ENCODE results near the gene LRRK1. TPM values are rescaled to one million over a fixed set of nuclear protein-coding genes. Genes with fewer than 3 reads are reported as not detected.

Gene LRRK1
- polyA plus RNA-seq, 2 of the 4 experiments (the other 2 are of a cell fraction), result 12.2 to 17.7 TPM

- 88% methylated on average over 7 of the region's 7 CpGs for WGBS (ENCODE audit: missing lambda C conversion rate)
- DNase-seq (ENCODE audit: low read depth in 1 of 2, low spot score in 1 of 2) (no peak), ATAC-seq (no peak), FAIRE-seq (no peak)
- Histone ChIP-seq H3K27ac (no peak overlapping the region), H3K4me3 (no peak overlapping the region), H3K4me1 (no peaks in the 10 kb centered on the region), H3K4me2 (no peak overlapping the region), H3K9me3 (no peaks in the 10 kb centered on the region)
- POLR2A ChIA-PET, result no interaction called here
- TF ChIP-seq POLR2A (IDR thresholded peaks at IDR 0.05; ENCODE audit: low read length) (no peak), ZNF302 (CRISPR knock-in tag; IDR thresholded peaks at IDR 0.05) (no peak), HMGXB4 (CRISPR knock-in tag; IDR thresholded peaks at IDR 0.05; ENCODE audit: borderline replicate concordance) (no peak), EP300 (IDR thresholded peaks at IDR 0.05) (no peak), BHLHE40 (IDR thresholded peaks at IDR 0.05; ENCODE audit: low read depth, low read length) (no peak), TP53 (CRISPR knock-in tag; IDR thresholded peaks at IDR 0.05) (no peak), RAD21 (conservative IDR thresholded peaks at IDR 0.05 in 1 of 2, IDR thresholded peaks at IDR 0.05 in 1 of 2) (no peak), GATA3 (IDR thresholded peaks at IDR 0.05; ENCODE audit: borderline replicate concordance) (no peak), USF2 (IDR thresholded peaks at IDR 0.05) (no peak), KDM5A (IDR thresholded peaks at IDR 0.05) (no peak), MYC (IDR thresholded peaks at IDR 0.05; ENCODE audit: borderline replicate concordance, low read length) (no peak), SREBF2 (IDR thresholded peaks at IDR 0.05) (no peak), CBX8 (IDR thresholded peaks at IDR 0.05) (no peak), ELK1 (IDR thresholded peaks at IDR 0.05; ENCODE audit: low read depth, low read length) (no peak), REST (IDR thresholded peaks at IDR 0.05) (no peak)
- CTCF ChIA-PET, result interaction anchor here (0.6 to 23.5 kb wide), 25 partner anchors 11 to 597 kb away, joined by 3 to 950 read pairs (median 5); partner anchors contain the start of genes CHSY1 and LRRK1
These were observed 97.4 kb downstream of the LRRK1 start for GRCh38 chr15:101016581-101016980.

GRCh38 chr15:101017093-101017754 lies 98.1 kb downstream of the LRRK1 start:
- Histone ChIP-seq H3K27ac (no peak overlapping the region), H3K4me3 (no peak overlapping the region), H3K4me2 (no peak overlapping the region), H3K4me1 (no peaks in the 10 kb centered on the region), H3K9me3 (no peaks in the 10 kb centered on the region)
- ChIA-PET POLR2A (no interaction called here), CTCF (interaction anchor here (0.6 to 23.5 kb wide), 14 partner anchors 10 to 596 kb away, joined by 3 to 950 read pairs (median 8); partner anchors contain the start of genes CHSY1 and LRRK1)
- peak in 1 of 2 experiments; percentile 55 for DNase-seq (ENCODE audit: low read depth in 1 of 2, low spot score in 1 of 2)
- 70% methylated on average over 18 of the region's 18 CpGs for WGBS (ENCODE audit: missing lambda C conversion rate)
- TF ChIP-seq ATOH8 (CRISPR knock-in tag; IDR thresholded peaks at IDR 0.05; ENCODE audit: low read depth) (no peak), CHD4 (IDR thresholded peaks at IDR 0.05; ENCODE audit: borderline replicate concordance) (no peak), SMC3 (IDR thresholded peaks at IDR 0.05) (0 out of 3 replicates have a peak, but pooled peaks have one; percentile 5), NPAS2 (CRISPR knock-in tag; IDR thresholded peaks at IDR 0.05; ENCODE audit: borderline replicate concordance) (no peak), CTCF (IDR thresholded peaks at IDR 0.05) (peak; percentile 42), HOXB13 (CRISPR knock-in tag; IDR thresholded peaks at IDR 0.05; ENCODE audit: low read depth) (no peak), RAD21 (conservative IDR thresholded peaks at IDR 0.05 in 1 of 2, IDR thresholded peaks at IDR 0.05 in 1 of 2) (peak; percentile 25 to 42; a peak in 4 of 5 replicates), JUN (IDR thresholded peaks at IDR 0.05) (no peak)
- no peak for FAIRE-seq
- ATAC-seq, result peak; percentile 42 to 84; a peak in 4 of 6 replicates

Measured in A549 (cell line).